Measurements from ENCODE around the gene PLOD2.

Gene PLOD2

DNA sequence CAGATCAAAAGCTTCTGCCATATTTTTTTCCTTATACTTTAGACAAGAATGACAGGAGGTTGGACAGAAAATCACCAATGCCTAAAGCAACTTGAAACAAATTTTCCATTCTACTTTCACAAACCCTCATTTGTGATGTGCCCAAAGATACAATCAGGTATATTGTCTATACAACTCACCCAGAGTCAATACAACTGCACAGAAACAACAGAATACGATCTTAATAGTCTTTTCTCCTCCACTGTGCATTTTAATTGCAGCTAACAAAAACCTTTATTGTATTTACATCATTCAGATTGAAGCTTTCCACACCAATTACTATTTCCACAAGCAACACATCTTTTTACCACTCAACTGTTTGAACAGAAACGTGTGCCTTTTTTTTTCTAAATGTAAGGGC is 80.4 kb downstream of the PLOD2 start:
- no peaks in the 10 kb centered on the region for H3K36me3 Mint-ChIP-seq
- no peaks in the 10 kb centered on the region for H3K27me3 Mint-ChIP-seq
- H3K27ac Mint-ChIP-seq: no peak overlapping the region
- H3K9me3 Mint-ChIP-seq (ENCODE audit: low read depth): no peaks in the 10 kb centered on the region
- no peaks in the 10 kb centered on the region for H3K4me1 Mint-ChIP-seq (ENCODE audit: low read depth)
- no peak overlapping the region for H3K4me3 Mint-ChIP-seq

DNA sequence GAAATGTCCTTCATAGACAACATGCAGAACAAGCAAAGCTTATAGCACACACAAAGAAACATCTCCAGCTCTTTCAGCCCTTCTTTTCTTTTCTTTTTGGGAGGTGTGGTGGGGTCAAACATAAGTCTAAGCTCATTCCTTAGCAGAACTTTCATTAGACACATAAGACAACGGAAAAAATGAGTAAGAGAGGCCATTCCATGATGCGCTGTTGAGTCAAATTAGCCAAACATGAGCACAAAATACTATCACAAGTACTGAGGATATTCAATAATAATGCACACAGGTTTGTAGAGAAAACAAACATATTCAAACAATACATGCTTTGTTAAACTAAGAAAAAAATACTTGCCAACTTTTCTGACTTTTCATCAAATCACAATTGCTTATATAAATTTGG is 83.0 kb downstream of the PLOD2 start:
- Mint-ChIP-seq H3K4me3 (no peak overlapping the region), H3K4me1 (ENCODE audit: low read depth) (no peaks in the 10 kb centered on the region), H3K9me3 (ENCODE audit: low read depth) (no peaks in the 10 kb centered on the region), H3K27ac (no peak overlapping the region), H3K27me3 (no peaks in the 10 kb centered on the region), H3K36me3 (no peaks in the 10 kb centered on the region)

DNA sequence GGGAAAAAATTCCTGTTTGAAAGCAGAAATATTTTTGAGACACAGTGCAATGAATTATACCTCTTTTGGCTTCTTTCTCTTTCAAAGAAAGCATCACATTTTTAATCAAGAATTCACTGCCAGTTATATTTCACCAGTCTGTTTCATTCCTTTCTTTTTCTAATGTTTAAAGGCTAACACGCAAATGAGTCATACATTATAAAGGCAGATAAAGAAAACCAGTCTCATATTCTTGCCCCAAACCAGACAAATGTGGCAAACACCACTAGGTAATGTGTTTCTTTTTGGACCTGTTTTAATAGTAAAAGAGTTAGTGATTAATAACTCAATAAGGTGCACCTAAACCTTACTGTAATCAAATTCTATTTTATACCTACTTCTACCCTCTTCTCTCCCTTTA is 83.8 kb downstream of the PLOD2 start:
- Mint-ChIP-seq H3K4me1 (ENCODE audit: low read depth) (no peaks in the 10 kb centered on the region), H3K27ac (no peak overlapping the region), H3K9me3 (ENCODE audit: low read depth) (no peaks in the 10 kb centered on the region), H3K4me3 (no peak overlapping the region), H3K36me3 (no peaks in the 10 kb centered on the region), H3K27me3 (no peaks in the 10 kb centered on the region)

DNA sequence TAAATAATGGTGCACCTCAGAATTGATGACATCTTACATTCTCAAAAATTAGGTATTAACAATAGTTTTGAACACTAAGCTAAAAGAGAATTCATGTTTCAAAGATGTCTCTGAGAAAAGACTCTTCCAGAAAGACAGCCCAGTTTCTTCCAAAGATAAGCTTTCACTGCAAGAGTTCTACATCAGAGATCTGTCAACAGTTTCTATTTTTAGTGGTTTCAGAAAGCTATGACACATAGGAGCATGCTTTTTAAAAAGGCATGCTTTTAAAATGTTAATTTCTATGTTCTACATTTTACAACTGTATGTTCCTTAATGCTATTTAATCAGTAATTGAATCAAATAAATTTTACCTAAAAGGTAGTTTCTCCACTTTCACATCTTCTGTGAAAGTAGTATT is 88.2 kb downstream of the PLOD2 start:
- Mint-ChIP-seq H3K27me3 (no peaks in the 10 kb centered on the region), H3K4me1 (ENCODE audit: low read depth) (no peaks in the 10 kb centered on the region), H3K9me3 (ENCODE audit: low read depth) (no peaks in the 10 kb centered on the region), H3K27ac (no peak overlapping the region), H3K36me3 (no peaks in the 10 kb centered on the region), H3K4me3 (no peak overlapping the region)

DNA sequence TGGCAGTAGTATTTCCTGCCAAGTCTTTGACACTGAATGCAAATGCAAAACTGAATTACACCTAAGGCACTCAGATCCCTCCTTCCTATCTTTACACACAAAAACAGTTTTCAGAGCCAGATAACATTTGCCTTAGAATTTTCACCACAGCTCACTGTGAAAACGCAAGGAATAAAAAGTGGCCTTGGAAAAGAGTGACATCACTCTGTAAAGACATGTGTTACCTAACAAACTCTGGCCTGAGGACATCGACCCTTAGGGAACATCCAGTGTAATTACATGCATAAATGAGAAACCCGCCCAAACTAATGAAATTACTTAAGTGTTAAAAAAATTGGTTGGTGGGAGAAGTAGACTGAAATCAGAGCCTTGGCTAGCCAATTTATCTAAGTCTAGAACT is 88.9 kb downstream of the PLOD2 start:
- Mint-ChIP-seq H3K4me3 (no peak overlapping the region), H3K9me3 (ENCODE audit: low read depth) (no peaks in the 10 kb centered on the region), H3K4me1 (ENCODE audit: low read depth) (no peaks in the 10 kb centered on the region), H3K36me3 (no peaks in the 10 kb centered on the region), H3K27me3 (no peaks in the 10 kb centered on the region), H3K27ac (no peak overlapping the region)

DNA sequence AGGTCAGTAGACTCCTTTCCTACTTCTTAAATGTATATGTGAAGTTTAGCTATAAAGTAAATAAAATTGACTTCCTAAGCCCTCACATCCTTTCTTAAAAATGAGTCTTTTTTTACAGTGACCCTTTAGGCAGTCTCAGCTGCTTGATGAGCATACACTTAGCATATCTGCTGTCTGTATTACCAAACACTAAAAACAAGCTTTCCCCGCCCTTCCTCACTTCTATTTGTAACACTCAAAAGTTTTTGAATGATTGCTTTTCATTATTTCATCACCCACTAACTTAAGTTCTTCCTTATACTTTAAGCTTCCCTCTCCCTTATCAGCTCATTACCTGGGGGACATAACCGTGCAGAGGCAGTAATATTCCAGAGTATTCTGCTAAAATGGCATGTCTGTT is 89.4 kb downstream of the PLOD2 start:
- H3K27me3 Mint-ChIP-seq: no peaks in the 10 kb centered on the region
- H3K4me1 Mint-ChIP-seq (ENCODE audit: low read depth): no peaks in the 10 kb centered on the region
- no peak overlapping the region for H3K27ac Mint-ChIP-seq
- H3K9me3 Mint-ChIP-seq (ENCODE audit: low read depth): no peaks in the 10 kb centered on the region
- no peaks in the 10 kb centered on the region for H3K36me3 Mint-ChIP-seq
- no peak overlapping the region for H3K4me3 Mint-ChIP-seq

DNA sequence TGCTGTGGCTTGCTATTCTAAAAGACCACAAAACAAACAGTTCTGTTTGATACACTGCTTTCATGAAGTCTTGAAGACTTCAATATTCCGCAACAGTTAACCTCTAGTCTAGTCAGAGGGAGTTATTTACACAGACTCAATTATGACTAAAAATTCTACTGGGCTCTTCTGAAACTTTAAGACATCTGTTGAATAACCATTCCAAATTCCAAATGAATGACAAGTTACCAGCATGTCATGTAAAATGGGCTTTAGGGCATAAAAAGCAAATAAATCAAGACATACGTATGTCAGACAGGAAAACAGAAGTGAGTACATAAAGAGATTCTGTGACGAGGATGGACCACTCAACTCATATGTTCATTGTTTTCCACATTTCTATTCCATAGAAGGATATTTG is 93.9 kb downstream of the PLOD2 start:
- Mint-ChIP-seq H3K4me1 (ENCODE audit: low read depth) (no peaks in the 10 kb centered on the region), H3K4me3 (no peak overlapping the region), H3K27ac (no peak overlapping the region), H3K36me3 (no peaks in the 10 kb centered on the region), H3K9me3 (ENCODE audit: low read depth) (no peaks in the 10 kb centered on the region), H3K27me3 (no peaks in the 10 kb centered on the region)

DNA sequence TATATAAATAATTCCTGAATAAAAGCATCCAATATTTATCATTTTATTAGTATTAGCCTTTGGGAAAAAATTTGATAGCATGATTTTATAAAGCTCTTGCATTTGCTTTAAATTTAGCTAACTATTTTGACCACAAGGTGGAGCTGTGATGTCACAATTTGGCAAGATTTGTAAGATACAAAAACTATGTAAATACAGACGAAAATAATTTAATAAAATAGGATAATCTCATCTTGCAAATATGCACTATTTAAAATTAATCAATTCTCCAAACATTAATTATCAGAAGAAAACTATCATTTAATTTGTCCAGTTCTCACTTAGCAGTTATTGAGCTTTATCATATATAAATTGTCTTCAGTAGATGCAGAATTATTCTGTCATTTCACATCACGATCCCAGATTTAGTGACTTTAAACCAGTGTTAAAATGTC is 95.4 kb downstream of the PLOD2 start:
- Mint-ChIP-seq H3K9me3 (ENCODE audit: low read depth) (no peaks in the 10 kb centered on the region), H3K36me3 (no peaks in the 10 kb centered on the region), H3K4me3 (no peak overlapping the region), H3K4me1 (ENCODE audit: low read depth) (no peaks in the 10 kb centered on the region), H3K27me3 (no peaks in the 10 kb centered on the region), H3K27ac (no peak overlapping the region)

DNA sequence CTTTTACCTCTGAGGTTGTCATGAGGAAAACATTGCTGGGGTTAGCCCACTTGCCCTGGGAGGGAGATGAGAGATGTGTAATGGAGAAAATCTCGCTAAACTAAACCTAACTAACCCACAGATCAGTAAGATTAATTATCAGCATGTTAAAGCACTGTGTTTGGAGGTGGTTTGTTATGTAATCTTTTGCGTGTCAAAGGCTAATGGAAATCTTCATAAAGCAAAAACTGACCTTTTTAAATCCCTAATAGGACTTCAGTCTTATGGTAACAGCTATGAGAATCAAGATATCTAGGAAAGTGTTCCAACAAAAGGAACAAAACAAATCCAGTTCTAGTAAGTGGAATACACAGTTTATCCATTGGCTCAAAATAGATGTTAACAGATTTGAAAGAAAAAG is 102.7 kb downstream of the PLOD2 start:
- no peak overlapping the region for H3K27ac Mint-ChIP-seq
- no peaks in the 10 kb centered on the region for H3K36me3 Mint-ChIP-seq
- H3K4me3 Mint-ChIP-seq: no peak overlapping the region
- H3K9me3 Mint-ChIP-seq (ENCODE audit: low read depth): no peaks in the 10 kb centered on the region
- no peaks in the 10 kb centered on the region for H3K4me1 Mint-ChIP-seq (ENCODE audit: low read depth)
- H3K27me3 Mint-ChIP-seq: no peaks in the 10 kb centered on the region

DNA sequence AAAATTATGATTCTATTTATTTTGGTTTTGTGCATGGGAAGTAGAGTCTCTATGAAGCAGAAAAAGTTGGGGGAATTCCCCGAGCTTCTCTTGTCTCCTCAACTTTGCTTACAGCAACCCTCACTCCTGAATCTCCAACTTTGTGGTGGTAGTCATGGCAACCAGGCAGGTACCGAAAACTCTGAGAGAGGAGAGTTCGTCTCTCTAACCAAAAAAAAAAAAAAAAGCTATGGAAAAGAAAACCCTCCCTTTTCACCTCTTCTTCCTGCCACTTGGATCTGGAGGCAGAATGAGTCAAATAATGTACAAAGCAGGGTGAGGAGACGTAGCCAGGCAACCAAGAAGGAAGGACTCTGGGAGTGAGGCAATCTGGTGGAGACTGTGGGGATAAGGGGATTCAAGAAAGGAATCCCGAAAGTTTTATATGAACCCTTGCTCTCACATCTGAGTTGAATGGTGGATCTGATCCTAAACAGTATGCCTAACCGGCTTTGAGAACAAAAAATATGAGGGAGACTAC is 108.1 kb downstream of the PLOD2 start:
- H3K27ac Mint-ChIP-seq: no peak overlapping the region

DNA sequence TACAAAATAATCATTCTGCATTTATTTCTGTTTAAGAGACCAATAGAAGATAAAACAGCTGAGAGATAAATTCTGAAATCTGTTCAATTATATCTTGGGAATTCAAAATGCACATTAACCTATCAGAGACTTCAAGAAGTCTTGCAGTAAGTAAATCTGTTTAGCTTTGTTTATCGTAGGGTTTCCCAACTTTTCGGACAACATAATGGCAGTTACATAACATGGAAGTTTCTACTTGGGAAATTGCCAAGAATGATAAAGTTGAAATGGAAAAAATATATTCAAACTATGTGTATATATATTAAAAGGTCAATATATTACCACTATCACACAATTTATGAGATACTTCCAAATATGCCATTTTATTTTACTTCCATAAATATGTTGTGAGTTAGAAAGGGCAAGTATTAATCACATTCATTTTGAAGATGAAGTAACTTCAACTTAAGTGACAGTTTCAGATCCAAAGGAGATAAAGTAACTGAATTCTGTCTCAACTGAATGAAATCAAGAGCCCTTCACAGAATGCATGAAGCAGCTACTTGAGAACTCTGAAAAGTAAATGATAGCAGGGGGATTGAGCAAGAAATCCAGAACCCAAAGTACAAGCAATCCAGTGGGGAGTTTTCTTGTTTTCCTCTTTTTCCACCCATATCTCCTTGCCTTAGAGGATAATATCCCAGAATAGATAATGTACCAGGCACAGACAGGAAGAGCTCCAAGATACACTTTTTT is 108.8 kb downstream of the PLOD2 start:
- H3K4me1 Mint-ChIP-seq (ENCODE audit: low read depth): no peaks in the 10 kb centered on the region
- no peaks in the 10 kb centered on the region for H3K9me3 Mint-ChIP-seq (ENCODE audit: low read depth)
- no peaks in the 10 kb centered on the region for H3K36me3 Mint-ChIP-seq
- no peak overlapping the region for H3K27ac Mint-ChIP-seq
- H3K4me3 Mint-ChIP-seq: no peak overlapping the region
- peaks cover 3% of the 10 kb centered on the region for H3K27me3 Mint-ChIP-seq

More for the DNA sequence above, 108.1 kb downstream of the PLOD2 start:
- Mint-ChIP-seq H3K4me3 (no peak overlapping the region), H3K27me3 (peaks cover 3% of the 10 kb centered on the region), H3K4me1 (ENCODE audit: low read depth) (no peaks in the 10 kb centered on the region), H3K36me3 (no peaks in the 10 kb centered on the region), H3K9me3 (ENCODE audit: low read depth) (no peaks in the 10 kb centered on the region)

DNA sequence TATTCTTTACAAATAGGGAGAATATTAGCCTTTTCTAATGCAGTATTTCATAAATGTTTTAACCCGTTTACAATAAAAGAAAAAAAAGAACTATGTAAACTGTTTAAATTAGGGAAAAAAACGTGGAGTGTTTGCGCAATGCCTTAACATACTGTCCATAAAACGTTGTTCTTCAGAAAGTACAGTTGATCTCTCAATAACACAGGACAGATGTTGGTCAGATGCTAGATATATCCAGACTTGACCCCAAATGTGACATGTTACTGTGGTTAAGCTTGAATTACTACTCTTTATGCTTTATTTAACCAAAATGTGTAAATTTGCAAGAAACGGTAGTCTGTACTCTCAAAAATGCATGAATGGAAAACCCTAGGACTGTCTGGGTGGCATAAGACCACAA is 110.3 kb downstream of the PLOD2 start:
- Mint-ChIP-seq H3K27ac (no peak overlapping the region), H3K4me3 (no peak overlapping the region), H3K4me1 (ENCODE audit: low read depth) (no peaks in the 10 kb centered on the region), H3K36me3 (no peaks in the 10 kb centered on the region), H3K27me3 (peaks cover 3% of the 10 kb centered on the region), H3K9me3 (ENCODE audit: low read depth) (no peaks in the 10 kb centered on the region)

DNA sequence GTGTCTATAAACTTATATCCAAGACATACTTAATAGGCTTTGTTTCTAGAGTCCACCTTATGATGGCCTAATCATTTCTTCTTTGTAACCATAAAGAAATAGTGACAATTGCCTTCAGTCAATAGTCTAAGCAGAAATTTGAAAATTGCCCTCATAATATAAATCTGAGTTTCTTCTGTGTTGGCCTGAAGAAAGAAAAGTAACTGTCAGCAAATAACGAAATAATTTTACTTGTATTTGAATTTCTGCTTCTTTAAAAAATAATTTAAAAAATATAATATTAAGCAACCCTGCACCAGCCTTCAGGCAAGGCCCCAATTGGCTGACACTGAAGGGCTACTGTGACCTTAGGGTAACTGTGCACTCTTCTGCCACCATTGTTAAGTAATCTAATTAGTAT is 113.5 kb downstream of the PLOD2 start:
- H3K27ac Mint-ChIP-seq: no peak overlapping the region
- H3K4me1 Mint-ChIP-seq (ENCODE audit: low read depth): no peaks in the 10 kb centered on the region
- no peak overlapping the region for H3K4me3 Mint-ChIP-seq
- H3K9me3 Mint-ChIP-seq (ENCODE audit: low read depth): no peaks in the 10 kb centered on the region
- H3K27me3 Mint-ChIP-seq: peaks cover 3% of the 10 kb centered on the region
- H3K36me3 Mint-ChIP-seq: no peaks in the 10 kb centered on the region

DNA sequence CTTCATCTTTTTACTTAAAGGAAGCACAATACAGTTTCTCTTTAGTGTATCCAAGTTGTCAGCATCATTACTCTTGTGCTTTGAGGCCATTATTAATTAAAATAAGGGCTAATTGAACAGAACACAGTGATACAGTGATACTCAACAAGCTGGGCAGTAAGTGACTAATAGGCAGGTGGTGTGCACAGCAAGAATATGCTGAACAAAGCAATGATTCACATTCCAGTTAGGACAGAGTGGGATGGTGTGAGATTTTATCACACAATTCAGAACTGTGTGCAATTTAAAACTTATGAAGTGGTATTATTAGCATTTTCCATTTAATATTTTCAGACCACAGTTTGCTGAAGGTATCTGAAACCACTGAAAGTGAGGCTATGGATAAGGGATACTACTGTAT is 116.9 kb downstream of the PLOD2 start:
- Mint-ChIP-seq H3K27me3 (no peaks in the 10 kb centered on the region), H3K4me3 (no peak overlapping the region), H3K27ac (no peak overlapping the region), H3K36me3 (no peaks in the 10 kb centered on the region), H3K9me3 (ENCODE audit: low read depth) (no peaks in the 10 kb centered on the region), H3K4me1 (ENCODE audit: low read depth) (no peaks in the 10 kb centered on the region)

DNA sequence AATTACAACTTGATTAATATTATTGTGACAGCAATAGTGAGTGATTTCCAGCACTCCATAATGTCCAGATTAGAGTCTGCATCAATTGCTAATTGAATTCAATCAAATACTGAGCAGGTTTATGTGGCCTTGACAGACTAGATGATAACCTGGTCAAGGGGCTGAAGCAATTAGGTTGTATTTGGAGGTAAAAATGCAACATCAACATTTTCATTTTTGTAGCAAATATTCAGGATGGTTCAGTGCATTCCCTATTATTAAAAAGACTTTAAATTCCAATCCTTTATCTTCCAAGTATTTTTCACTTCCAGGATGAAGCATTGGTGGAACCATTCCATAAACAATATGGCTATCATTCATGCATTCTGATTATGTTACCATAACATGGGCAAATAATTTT is 120.4 kb downstream of the PLOD2 start:
- Mint-ChIP-seq H3K4me3 (no peak overlapping the region), H3K9me3 (ENCODE audit: low read depth) (no peaks in the 10 kb centered on the region), H3K36me3 (no peaks in the 10 kb centered on the region), H3K27me3 (no peaks in the 10 kb centered on the region), H3K4me1 (ENCODE audit: low read depth) (no peaks in the 10 kb centered on the region), H3K27ac (no peak overlapping the region)

DNA sequence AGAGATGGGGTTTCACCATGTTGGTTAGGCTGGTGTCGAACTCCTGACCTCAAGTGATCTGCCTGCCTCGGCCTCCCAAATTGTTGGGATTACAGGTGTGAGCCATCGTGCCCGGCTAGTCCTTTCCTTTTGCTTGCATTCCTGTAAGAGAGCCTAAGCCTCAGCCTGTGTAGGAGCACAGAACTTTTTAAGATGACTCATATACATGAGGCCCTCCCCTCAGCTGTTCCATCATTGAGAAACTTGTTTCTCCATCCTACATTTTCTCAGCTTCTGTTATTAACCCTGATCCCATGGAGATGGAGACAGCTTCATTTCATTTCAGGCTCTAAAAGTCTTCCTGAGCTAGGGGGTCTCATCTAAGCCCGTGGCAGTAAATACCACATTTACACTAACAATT is 123.3 kb downstream of the PLOD2 start:
- Mint-ChIP-seq H3K27me3 (no peaks in the 10 kb centered on the region), H3K4me1 (ENCODE audit: low read depth) (no peaks in the 10 kb centered on the region), H3K36me3 (no peaks in the 10 kb centered on the region), H3K27ac (no peak overlapping the region), H3K4me3 (no peak overlapping the region), H3K9me3 (ENCODE audit: low read depth) (no peaks in the 10 kb centered on the region)

Data from activated naive CD8-positive, alpha-beta T cell (primary cell).